Neural cell (in vitro differentiated cells): ENCODE data around the gene RAD51AP2. TPM values are rescaled to one million over a fixed set of nuclear protein-coding genes. Genes with fewer than 3 reads are reported as not detected.
"Not testable (repeated sequence)": the region's sequence is repeated elsewhere in the genome, so short reads cannot be mapped to it uniquely, and the experiment has no call there.

Source experiments
- H2AFZ ChIP-seq: fragments of 200-600, 300-800 bp; sonication (generic), shearing (Covaris generic); 2 replicates; pipeline ENCODE4 v1.6.0; 2014; ENCODE audit warnings: low read depth, mild to moderate bottlenecking, antibody characterized with exemption, low read length, moderate library complexity
- H3F3A ChIP-seq: fragments of 200-600 bp; shearing (Covaris generic); 2 replicates; pipeline ENCODE4 v1.6.1; 2016; ENCODE audit warnings: mild to moderate bottlenecking, moderate library complexity, mixed read lengths, antibody characterized with exemption, low read length; ENCODE audit not compliant: insufficient read depth, poor library complexity, severe bottlenecking
- H3K27ac ChIP-seq: fragments of 200-600, 300-800 bp; sonication (generic), shearing (Covaris generic); 2 replicates; pipeline ENCODE4 v1.5.1; 2014; ENCODE audit warnings: mild to moderate bottlenecking, low read length, moderate library complexity
- H3K27me3 ChIP-seq: fragments of 300-800, 200-600 bp; sonication (generic), shearing (Covaris generic); 2 replicates; pipeline ENCODE4 v1.6.0; 2014; ENCODE audit warnings: mild to moderate bottlenecking, low read depth, low read length, moderate library complexity; ENCODE audit not compliant: insufficient read depth
- H3K36me3 ChIP-seq: fragments of 300-800, 200-600 bp; sonication (generic), shearing (Covaris generic); 2 replicates; pipeline ENCODE4 v1.5.1; 2014; ENCODE audit warnings: mild to moderate bottlenecking, antibody characterized with exemption, low read length, moderate library complexity; ENCODE audit not compliant: insufficient read depth
- H3K4me2 ChIP-seq: fragments of 300-800, 200-600 bp; sonication (generic), shearing (Covaris generic); 2 replicates; pipeline ENCODE4 v1.6.0; 2014; ENCODE audit warnings: mild to moderate bottlenecking, low read length
- H3K4me3 ChIP-seq: fragments of 300-800, 200-600 bp; sonication (generic), shearing (Covaris generic); 2 replicates; pipeline ENCODE4 v1.5.1; 2014; ENCODE audit warnings: mild to moderate bottlenecking, low read length, moderate library complexity
- H3K79me2 ChIP-seq: fragments of 200-600 bp; shearing (Covaris generic); replicated peaks from 2 replicates; pipeline ENCODE4 v1.6.0; 2014; ENCODE audit warnings: mild to moderate bottlenecking, low read length, moderate library complexity; ENCODE audit not compliant: insufficient read depth
- H3K9ac ChIP-seq: fragments of 300-800, 200-600 bp; sonication (generic), shearing (Covaris generic); 2 replicates; pipeline ENCODE4 v1.6.1; 2016; ENCODE audit warnings: mild to moderate bottlenecking, low read length, mixed read lengths
- H3K9me2 ChIP-seq: fragments of 200-600 bp; shearing (Covaris generic); 2 replicates; pipeline ENCODE4 v1.6.1; 2016; ENCODE audit warnings: mild to moderate bottlenecking, low read length, mixed read lengths; ENCODE audit not compliant: insufficient read depth
- H3K9me3 ChIP-seq: fragments of 200-600, 300-800 bp; sonication (generic), shearing (Covaris generic); 2 replicates; pipeline ENCODE4 v1.6.1; 2016; ENCODE audit warnings: mild to moderate bottlenecking, mixed run types, low read length, moderate library complexity, mixed read lengths
- H4K20me1 ChIP-seq: fragments of 200-600 bp; shearing (Covaris generic); 2 replicates; pipeline ENCODE4 v1.6.1; 2016; ENCODE audit warnings: mild to moderate bottlenecking, mixed run types; ENCODE audit not compliant: insufficient read depth
- CTCF ChIP-seq: fragments of 450-650 bp; IDR thresholded peaks from 2 replicates; pipeline ENCODE4 v1.5.1; 2014; ENCODE audit warnings: antibody characterized with exemption, mild to moderate bottlenecking, moderate library complexity; ENCODE audit not compliant: poor library complexity, severe bottlenecking
- EP300 ChIP-seq: fragments of 450-650 bp; conservative IDR thresholded peaks from 2 replicates; pipeline ENCODE4 v1.6.1; 2014; ENCODE audit warnings: antibody characterized with exemption, mild to moderate bottlenecking, moderate library complexity; ENCODE audit not compliant: poor library complexity, severe bottlenecking
- EZH2 ChIP-seq: fragments of 200-600, 300-800 bp; shearing (Covaris generic), sonication (generic); IDR thresholded peaks from 2 replicates; pipeline ENCODE4 v1.6.1; 2014; ENCODE audit warnings: antibody characterized with exemption, low read length, borderline replicate concordance, mild to moderate bottlenecking; ENCODE audit not compliant: insufficient read depth, poor library complexity, severe bottlenecking
- MXI1 ChIP-seq: fragments of 450-650 bp; conservative IDR thresholded peaks from 2 replicates; pipeline ENCODE4 v1.6.1; 2014; ENCODE audit warnings: antibody characterized with exemption, mild to moderate bottlenecking; ENCODE audit not compliant: poor library complexity, severe bottlenecking
- POLR2AphosphoS5 ChIP-seq: IDR thresholded peaks from 2 replicates; pipeline ENCODE4 v1.6.1; 2012
- RAD21 ChIP-seq: fragments of 450-650 bp; conservative IDR thresholded peaks from 2 replicates; pipeline ENCODE4 v1.6.1; 2014; ENCODE audit warnings: antibody characterized with exemption, mild to moderate bottlenecking, moderate library complexity
- REST ChIP-seq: IDR thresholded peaks from 2 replicates; pipeline ENCODE4 v1.6.1; 2012; ENCODE audit warnings: borderline replicate concordance
- SMC3 ChIP-seq: fragments of 450-650 bp; conservative IDR thresholded peaks from 2 replicates; pipeline ENCODE4 v1.6.1; 2014; ENCODE audit warnings: antibody characterized with exemption, mild to moderate bottlenecking, moderate library complexity; ENCODE audit not compliant: poor library complexity
- TAF1 ChIP-seq: IDR thresholded peaks from 2 replicates; pipeline ENCODE4 v1.6.1; 2012; ENCODE audit warnings: low read depth
- polyA plus RNA-seq: library from polyadenylated mRNA; depleted of rRNA; stranded (reverse); fragments of >200 nt; gene quantifications from 2 replicates; pipeline ENCODE4 v1.2.3, GENCODE V29; 2014

RAD51AP2 gene
- polyA plus RNA-seq, 1 donor from 2014 or later = 0.54 TPM

- not testable (repeated sequence) for H3F3A ChIP-seq, H2AFZ ChIP-seq, H3K79me2 ChIP-seq, H3K9me3 ChIP-seq, H3K27ac ChIP-seq, H3K27me3 ChIP-seq, H3K4me3 ChIP-seq, H4K20me1 ChIP-seq, H3K9ac ChIP-seq, H3K9me2 ChIP-seq, H3K4me2 ChIP-seq, H3K36me3 ChIP-seq
Measured at GRCh38 chr2:17490165-17490564, 28.1 kb downstream of the RAD51AP2 start.

- not testable (repeated sequence) for H3K9me2 ChIP-seq, H3K79me2 ChIP-seq, H3K36me3 ChIP-seq, H3K27me3 ChIP-seq, H3K27ac ChIP-seq, H3F3A ChIP-seq, H3K9ac ChIP-seq, H3K4me3 ChIP-seq, H3K9me3 ChIP-seq, H2AFZ ChIP-seq, H4K20me1 ChIP-seq, H3K4me2 ChIP-seq
Measured at GRCh38 chr2:17488610-17489009, 29.6 kb downstream of the RAD51AP2 start.

- no peaks in the 10 kb centered on the region for H3K27me3 ChIP-seq
- H3K79me2 ChIP-seq = no peaks in the 10 kb centered on the region
Measured at GRCh38 chr2:17483496-17483895, 34.7 kb downstream of the RAD51AP2 start.

More at GRCh38 chr2:17483496-17483895, 34.7 kb downstream of the RAD51AP2 start:
- Histone ChIP-seq H3K4me3 (no peak overlapping the region), H3K9ac (no peak overlapping the region), H2AFZ (no peak overlapping the region), H3F3A (no peaks in the 10 kb centered on the region), H3K9me3 (no peaks in the 10 kb centered on the region), H3K27ac (no peak overlapping the region), H3K9me2 (no peaks in the 10 kb centered on the region), H3K36me3 (no peaks in the 10 kb centered on the region), H3K4me2 (no peak overlapping the region), H4K20me1 (no peaks in the 10 kb centered on the region)
- no peak for TF ChIP-seq POLR2AphosphoS5
- TF ChIP-seq RAD21 = no peak
- TF ChIP-seq TAF1 = no peak
- no peak for TF ChIP-seq EZH2
- TF ChIP-seq SMC3 = no peak
- TF ChIP-seq MXI1 = no peak
- no peak for TF ChIP-seq REST
- TF ChIP-seq EP300 = no peak
- TF ChIP-seq CTCF = no peak
